Measurements from ENCODE around the gene PSMD2.

The PSMD2 gene

DNA sequence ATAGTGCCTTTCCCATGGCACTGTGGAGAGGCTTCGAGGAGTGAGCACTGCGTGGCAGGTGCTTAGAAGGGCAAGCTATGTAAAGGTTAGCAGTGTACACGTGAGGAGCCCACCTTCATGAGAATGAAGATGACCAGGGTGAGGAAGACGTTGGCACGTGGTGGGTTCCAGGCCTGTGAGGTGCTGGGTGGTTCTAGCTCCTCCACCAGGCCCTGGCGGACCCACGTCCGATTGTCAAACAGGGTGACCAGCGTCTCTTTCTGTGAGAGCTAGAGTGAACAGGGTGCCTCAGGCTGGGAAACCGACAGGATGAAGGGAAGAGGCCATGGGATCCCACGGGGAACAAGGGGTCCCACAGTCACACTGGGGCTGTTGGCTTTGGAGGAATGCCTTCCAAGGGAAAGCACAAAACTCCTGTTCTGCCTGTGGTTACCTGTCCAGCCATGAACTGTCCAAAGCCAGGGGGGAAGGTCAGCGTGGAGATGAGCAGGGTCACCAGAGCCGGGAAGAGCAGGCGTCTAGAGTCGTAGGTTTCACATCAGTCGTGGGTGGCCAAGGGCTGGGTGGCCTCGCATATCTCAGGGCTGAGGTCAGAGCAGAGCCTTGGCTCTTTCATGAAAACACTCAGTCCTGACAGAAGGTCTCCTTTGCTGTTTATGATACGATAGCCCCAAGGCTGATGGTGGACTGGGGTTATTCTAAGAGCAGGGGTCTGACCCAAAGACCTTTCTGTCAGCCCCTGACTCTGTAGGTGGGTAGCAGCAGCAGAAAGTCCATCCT is 56.4 kb downstream of the PSMD2 start:
- no peak for DNase-seq (ENCODE audit: low read depth in 2 of 2)

DNA sequence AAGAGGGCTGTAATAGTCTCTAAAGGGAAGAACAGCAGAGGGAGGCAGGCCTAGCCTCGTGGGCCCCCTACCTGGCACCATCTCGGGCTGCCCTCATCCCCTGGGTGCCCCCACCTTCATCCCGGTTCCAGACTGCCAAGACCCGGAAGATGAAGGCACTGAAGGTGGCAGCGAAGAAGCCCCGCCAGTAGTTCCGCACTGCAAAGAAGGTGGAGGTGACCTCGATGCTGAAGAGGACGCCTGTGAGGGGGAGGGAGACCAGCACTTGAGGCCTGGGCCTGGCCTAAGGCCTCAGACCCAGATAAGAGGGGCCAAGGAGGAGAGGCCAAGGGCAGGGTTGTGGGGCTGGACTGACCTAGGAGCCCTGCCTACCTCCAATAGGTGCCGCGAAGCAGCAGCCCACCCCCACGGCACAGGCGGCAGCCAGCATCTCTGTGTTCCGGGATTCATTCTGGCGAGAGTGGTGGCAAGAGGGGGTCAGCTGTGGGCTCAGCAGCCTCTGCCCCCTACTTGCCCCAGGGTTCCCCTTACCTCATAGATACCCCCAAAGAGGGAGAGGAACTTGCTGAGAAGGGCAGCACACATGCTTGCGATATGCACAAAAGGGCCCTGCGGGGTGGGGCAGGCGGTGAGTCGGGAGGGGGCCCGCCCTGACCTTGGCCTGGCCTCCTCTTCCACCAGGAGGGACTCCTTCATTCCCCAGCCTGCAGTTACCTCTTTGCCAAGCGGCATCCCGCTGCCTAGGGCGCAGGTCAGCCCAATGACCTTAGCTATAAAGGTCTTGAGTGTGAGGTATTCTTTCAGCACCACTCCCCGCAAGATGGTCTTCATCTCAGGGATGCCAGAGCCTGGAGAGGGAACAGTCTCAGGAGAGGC is 58.4 kb downstream of the PSMD2 start:
- DNase-seq (ENCODE audit: low read depth in 2 of 2) = no peak

DNA sequence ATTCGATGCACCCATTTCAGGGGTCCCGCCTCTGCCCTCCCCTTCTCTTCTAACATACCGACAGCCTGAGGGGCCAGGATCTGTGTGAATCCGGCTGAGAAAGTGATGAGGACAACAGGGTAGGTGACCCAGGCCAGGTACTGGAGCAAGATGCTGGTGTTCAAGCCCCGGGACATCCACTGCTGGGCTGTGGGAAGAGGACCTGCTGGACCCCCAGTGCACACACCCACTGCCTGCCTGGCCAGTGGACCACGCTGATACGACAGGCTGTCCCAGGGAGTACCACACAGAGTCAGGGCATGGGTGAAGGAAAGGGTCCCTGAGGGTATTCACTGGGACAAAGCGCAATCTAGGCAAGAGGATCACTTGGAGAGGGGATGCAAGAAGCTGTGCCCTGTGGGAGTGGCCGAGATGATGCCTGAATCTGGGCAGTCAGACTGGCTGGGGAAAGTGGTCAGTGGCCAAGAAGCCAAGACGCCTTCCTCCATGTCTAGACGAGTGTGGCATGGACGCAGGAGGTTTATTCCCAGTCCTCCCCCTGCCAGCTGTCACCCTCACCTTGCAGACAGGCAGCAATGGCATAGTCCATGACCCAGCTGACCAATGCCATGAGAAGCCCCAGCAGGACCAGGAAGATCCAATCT is 59.2 kb downstream of the PSMD2 start:
- DNase-seq (ENCODE audit: low read depth in 2 of 2) = no peak

All from stimulated activated CD8-positive, alpha-beta memory T cell treated with anti-CD3 and anti-CD28 coated beads, Interleukin-2, amount 100 ng/mL, for 48 hours (primary cell).